Measurements from ENCODE around the gene PRSS8. TPM values are rescaled to one million over a fixed set of nuclear protein-coding genes. Genes with fewer than 3 reads are reported as not detected.

PRSS8 gene
- total RNA-seq, 1 experiment from 2014 or later = 108 TPM

DNA sequence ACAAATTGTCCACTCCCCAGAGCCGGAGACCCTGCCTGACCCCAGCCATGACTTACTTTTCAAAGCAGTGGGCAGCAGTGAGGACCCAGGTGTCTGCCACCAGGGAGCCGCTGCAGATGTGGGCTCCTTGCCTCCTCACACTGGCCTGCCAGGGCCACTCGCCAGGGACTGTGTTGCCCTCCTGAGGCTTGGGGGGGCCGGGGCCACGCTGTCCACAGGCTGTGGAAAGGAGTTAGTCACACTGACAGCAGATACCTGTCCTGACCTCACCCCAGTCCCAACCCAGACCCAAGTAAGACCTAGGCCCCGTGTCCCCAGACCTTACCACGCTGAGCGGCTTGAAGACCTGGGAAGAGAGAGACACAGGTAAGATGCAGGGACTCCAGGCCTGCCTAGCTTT lies 48.0 kb downstream of the PRSS8 start:
- Mint-ChIP-seq H3K27ac (ENCODE audit: unreplicated experiment) (no peak overlapping the region), H3K4me3 (ENCODE audit: low read depth, unreplicated experiment) (no peak overlapping the region), H3K4me1 (ENCODE audit: low read depth, unreplicated experiment) (no peaks in the 10 kb centered on the region), H3K36me3 (ENCODE audit: insufficient read depth, unreplicated experiment) (peaks cover 30% of the 10 kb centered on the region), H3K9me3 (ENCODE audit: low read depth, unreplicated experiment) (no peaks in the 10 kb centered on the region), H3K27me3 (ENCODE audit: unreplicated experiment) (no peaks in the 10 kb centered on the region)
- intact Hi-C loops (cut with micrococcal nuclease; ENCODE audit: unreplicated experiment) = no loop called here
- CTCF ChIA-PET = no interaction called here
- TF ChIP-seq, protein P1, sequence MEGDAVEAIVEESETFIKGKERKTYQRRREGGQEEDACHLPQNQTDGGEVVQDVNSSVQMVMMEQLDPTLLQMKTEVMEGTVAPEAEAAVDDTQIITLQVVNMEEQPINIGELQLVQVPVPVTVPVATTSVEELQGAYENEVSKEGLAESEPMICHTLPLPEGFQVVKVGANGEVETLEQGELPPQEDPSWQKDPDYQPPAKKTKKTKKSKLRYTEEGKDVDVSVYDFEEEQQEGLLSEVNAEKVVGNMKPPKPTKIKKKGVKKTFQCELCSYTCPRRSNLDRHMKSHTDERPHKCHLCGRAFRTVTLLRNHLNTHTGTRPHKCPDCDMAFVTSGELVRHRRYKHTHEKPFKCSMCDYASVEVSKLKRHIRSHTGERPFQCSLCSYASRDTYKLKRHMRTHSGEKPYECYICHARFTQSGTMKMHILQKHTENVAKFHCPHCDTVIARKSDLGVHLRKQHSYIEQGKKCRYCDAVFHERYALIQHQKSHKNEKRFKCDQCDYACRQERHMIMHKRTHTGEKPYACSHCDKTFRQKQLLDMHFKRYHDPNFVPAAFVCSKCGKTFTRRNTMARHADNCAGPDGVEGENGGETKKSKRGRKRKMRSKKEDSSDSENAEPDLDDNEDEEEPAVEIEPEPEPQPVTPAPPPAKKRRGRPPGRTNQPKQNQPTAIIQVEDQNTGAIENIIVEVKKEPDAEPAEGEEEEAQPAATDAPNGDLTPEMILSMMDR (IDR thresholded peaks at IDR 0.05; ENCODE audit: unreplicated experiment) = no peak
- DNase-seq = no peak
- no TSS peak for BruUV-seq (replicated peaks)

DNA sequence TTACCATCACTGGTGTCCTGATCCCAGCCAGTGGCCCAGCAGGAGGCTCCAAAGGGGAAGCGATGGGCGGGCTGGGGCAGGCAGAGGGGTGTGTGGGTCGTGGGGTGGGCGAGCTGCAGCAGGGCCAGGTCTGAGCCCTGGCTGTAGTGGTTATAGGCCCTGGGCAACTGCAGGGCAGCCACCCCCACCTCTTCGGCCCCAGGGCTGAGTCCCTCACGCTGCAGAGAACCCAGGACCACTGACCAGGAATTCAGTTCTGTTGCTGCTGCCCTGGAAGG lies 49.0 kb downstream of the PRSS8 start:
- Mint-ChIP-seq H3K9me3 (ENCODE audit: low read depth, unreplicated experiment) (no peaks in the 10 kb centered on the region), H3K4me1 (ENCODE audit: low read depth, unreplicated experiment) (no peaks in the 10 kb centered on the region), H3K36me3 (ENCODE audit: insufficient read depth, unreplicated experiment) (peaks cover 35% of the 10 kb centered on the region), H3K4me3 (ENCODE audit: low read depth, unreplicated experiment) (no peak overlapping the region), H3K27me3 (ENCODE audit: unreplicated experiment) (no peaks in the 10 kb centered on the region), H3K27ac (ENCODE audit: unreplicated experiment) (no peak overlapping the region)
- CTCF ChIA-PET = no interaction called here
- intact Hi-C loops (cut with micrococcal nuclease; ENCODE audit: unreplicated experiment) = no loop called here
- DNase-seq = no peak
- TF ChIP-seq, protein P1 (IDR thresholded peaks at IDR 0.05; ENCODE audit: unreplicated experiment) = no peak
- BruUV-seq (replicated peaks) = no TSS peak

DNA sequence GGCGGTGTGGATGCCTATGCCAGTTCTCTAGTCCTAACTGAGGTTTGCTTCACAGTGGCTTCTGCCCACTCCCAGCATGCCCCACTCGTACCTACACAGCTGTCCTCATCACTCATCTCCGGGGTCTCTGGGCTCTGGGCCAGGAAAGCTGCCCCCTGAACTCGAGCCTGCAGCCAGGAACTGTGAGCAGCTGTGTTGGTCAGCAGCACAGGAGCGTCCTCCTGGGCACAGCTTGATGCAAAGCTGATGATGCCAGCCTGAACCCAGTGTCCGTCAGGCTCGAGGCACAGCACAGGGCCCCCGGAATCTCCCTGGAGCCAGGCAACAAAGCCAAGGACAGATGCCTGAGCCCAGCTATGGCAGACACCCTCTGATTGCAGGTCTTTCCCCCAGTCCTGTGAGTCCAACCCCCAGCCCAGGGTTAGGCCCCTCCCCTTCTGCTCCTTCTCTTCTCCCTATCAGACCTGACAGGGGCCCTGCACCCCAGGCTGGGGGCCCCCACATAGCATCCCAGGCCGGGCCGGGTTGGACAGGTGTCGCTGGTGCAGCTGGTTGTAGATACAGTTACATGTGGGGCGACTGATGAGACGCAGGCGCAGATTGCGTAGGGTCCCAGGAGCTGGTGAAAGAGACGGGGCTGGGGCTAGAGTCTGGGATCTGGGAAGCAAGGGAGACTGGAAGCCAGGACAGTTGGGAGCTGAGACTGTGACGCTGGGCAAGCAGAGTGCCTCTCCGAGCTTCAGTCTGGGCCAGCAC lies 49.5 kb downstream of the PRSS8 start:
- no TSS peak for BruUV-seq (replicated peaks)
- Mint-ChIP-seq H3K9me3 (ENCODE audit: low read depth, unreplicated experiment) (no peaks in the 10 kb centered on the region), H3K36me3 (ENCODE audit: insufficient read depth, unreplicated experiment) (peaks cover 35% of the 10 kb centered on the region), H3K4me3 (ENCODE audit: low read depth, unreplicated experiment) (no peak overlapping the region), H3K27ac (ENCODE audit: unreplicated experiment) (no peak overlapping the region), H3K4me1 (ENCODE audit: low read depth, unreplicated experiment) (no peaks in the 10 kb centered on the region), H3K27me3 (ENCODE audit: unreplicated experiment) (no peaks in the 10 kb centered on the region)
- intact Hi-C loops (cut with micrococcal nuclease; ENCODE audit: unreplicated experiment) = no loop called here
- TF ChIP-seq, protein P1 (IDR thresholded peaks at IDR 0.05; ENCODE audit: unreplicated experiment) = no peak
- CTCF ChIA-PET = no interaction called here
- DNase-seq = no peak

DNA sequence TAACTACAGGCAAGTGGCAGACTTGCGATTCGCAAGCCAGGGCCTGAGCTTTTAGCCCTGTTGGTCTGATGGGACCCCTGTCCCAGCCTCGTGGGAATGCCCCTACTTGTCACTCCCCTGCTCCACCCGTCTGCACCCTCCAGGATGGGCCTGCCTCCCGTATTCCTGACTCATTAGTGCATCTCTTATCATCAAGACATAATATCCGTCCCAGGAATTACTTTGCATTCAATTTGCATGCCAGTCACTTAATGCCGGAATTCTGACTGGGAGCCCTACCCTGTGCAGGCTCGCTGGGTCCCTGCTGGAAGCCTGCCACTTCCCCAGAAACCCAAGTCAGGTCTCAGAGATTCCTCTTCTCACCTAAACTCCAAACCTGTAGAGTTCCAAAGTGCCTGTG lies 50.1 kb downstream of the PRSS8 start:
- no peak for DNase-seq
- Mint-ChIP-seq H3K27ac (ENCODE audit: unreplicated experiment) (no peak overlapping the region), H3K4me3 (ENCODE audit: low read depth, unreplicated experiment) (no peak overlapping the region), H3K27me3 (ENCODE audit: unreplicated experiment) (no peaks in the 10 kb centered on the region), H3K4me1 (ENCODE audit: low read depth, unreplicated experiment) (no peaks in the 10 kb centered on the region), H3K36me3 (ENCODE audit: insufficient read depth, unreplicated experiment) (peaks cover 35% of the 10 kb centered on the region), H3K9me3 (ENCODE audit: low read depth, unreplicated experiment) (no peaks in the 10 kb centered on the region)
- CTCF ChIA-PET = interaction anchor here (1.4 kb wide), 1 partner anchor 100 kb away, joined by 4 read pairs; the partner anchor contains the start of gene HSD3B7
- TF ChIP-seq, protein P1 (IDR thresholded peaks at IDR 0.05; ENCODE audit: unreplicated experiment) = no peak
- no TSS peak for BruUV-seq (replicated peaks)
- intact Hi-C loops (cut with micrococcal nuclease; ENCODE audit: unreplicated experiment) = no loop called here
